Testis (tissue), 5 donors: ENCODE data around the gene KLK7. TPM values are rescaled to one million over a fixed set of nuclear protein-coding genes. Genes with fewer than 3 reads are reported as not detected.

Experiments used
- DNase-seq: peaks from one replicate; pipeline ENCODE4 v3.0.0-alpha.2; 2019
- H3K27ac ChIP-seq, 2 donors: fragments of 200-600 bp; sonication (generic); one replicate each; pipeline ENCODE4 v1.5.1; 2019
- H3K27me3 ChIP-seq: fragments of 200-600 bp; sonication (generic); one replicate; pipeline ENCODE4 v1.5.1; 2019
- H3K36me3 ChIP-seq: fragments of 200-600 bp; sonication (generic); one replicate; pipeline ENCODE4 v1.5.1; 2017; ENCODE audit warnings: low read depth; ENCODE audit errors: missing control alignments
- H3K4me1 ChIP-seq: fragments of 200-600 bp; sonication (generic); one replicate; pipeline ENCODE4 v1.5.1; 2019
- H3K4me3 ChIP-seq, 2 donors: fragments of 200-600 bp; sonication (generic); one replicate each; pipeline ENCODE4 v1.5.1; 2017 to 2019
- H3K9me3 ChIP-seq: fragments of 200-600 bp; sonication (generic); one replicate; pipeline ENCODE4 v1.5.1; 2017
- POLR2A ChIP-seq: fragments of 450-650 bp; IDR thresholded peaks from one replicate; pipeline ENCODE4 v1.6.1; 2017; ENCODE audit warnings: antibody characterized with exemption, mild to moderate bottlenecking, moderate library complexity
- WGBS, 2 donors: methylation state at CpG; one replicate each; pipeline ENCODE4 v1.1.5; 2018; 5-methylcytosine and 5-hydroxymethylcytosine counted together
- intact Hi-C: fragments of 100-400 bp; cut with DNase I; formaldehyde crosslinking; loops from one replicate; pipeline ENCODE4 v1.15.1; 2023; ENCODE audit warnings: low total_unique reads
- long read RNA-seq, 2 donors: transcript quantifications; one replicate each; lab custom pipeline, GENCODE V29; 2026
- polyA plus RNA-seq: library from polyadenylated mRNA; stranded (reverse); fragments of 350-450 nt; fragmentation: Illumina TruSeq; extraction: RNeasy Lipid Tissue Mini Kit (QIAGEN cat#74804); gene quantifications from one replicate; pipeline ENCODE4 v1.2.3, GENCODE V29; 2014; ENCODE audit warnings: low read depth, low replicate concordance; ENCODE audit not compliant: insufficient read depth
- total RNA-seq, 2 donors: library from RNA; depleted of rRNA; stranded (reverse); fragments of >200 nt; gene quantifications; one replicate each; pipeline ENCODE4 v1.2.3, GENCODE V29; 2016
- TF ChIP-seq, protein P1 (sequence below), 3 experiments: fragments of 450-650 bp in 2 of 3; fragments of 200-600 bp in 1 of 3; sonication (generic) in 1 of 3; IDR thresholded peaks; one replicate each; pipeline ENCODE4 v1.5.1; 2016 to 2019; ENCODE audit warnings: antibody characterized with exemption in 3 of 3, mild to moderate bottlenecking in 2 of 3, moderate library complexity in 1 of 3

The KLK7 gene
- under 1 TPM; 0.71 to 0.93 TPM for total RNA-seq
- 0.45 TPM for polyA plus RNA-seq
- long read RNA-seq, donor 1, result 0 reads
- long read RNA-seq, donor 2, partial matches to known transcripts, result 0 of 1 reads
- long read RNA-seq, donor 2, other reads (novel, unspliced or antisense), result 0 of 1 reads

DNA sequence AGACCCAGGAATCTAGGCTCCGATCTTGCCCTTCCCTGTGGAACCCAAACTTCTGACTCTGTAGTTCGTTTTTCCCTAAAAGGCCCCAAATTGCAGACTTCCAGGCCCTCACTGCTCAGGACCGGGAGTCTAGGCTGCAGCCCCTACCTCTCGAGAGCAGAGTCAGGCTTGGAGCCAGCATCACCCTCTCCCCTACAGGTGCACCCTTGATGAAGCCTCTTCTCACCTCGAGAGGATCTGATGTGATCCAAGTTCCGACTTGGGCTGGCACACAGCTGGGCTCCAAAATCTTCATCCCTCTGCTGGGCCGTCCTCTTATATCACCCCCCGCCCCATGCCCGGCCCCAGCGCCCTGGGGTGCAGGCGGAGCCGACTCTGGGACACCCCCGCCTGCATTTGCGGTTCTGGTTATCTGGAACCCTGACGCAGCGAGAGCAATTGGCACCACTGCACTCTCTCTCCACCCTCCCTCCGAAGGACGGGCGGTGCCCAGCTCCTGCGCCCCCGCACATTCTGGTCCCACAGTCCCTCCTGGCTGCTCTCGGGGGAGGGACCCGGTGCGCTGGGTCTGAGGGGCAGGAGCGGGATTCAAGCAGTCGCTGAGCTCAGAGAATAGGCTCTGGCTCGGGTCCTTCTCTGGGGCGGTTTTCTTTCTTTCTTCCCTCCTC lies at the start of gene KLK7:
Gene KLK7, minus strand, starts transcription at position 293 of the 668 bp plus-strand sequence. CDS start 1,518 bp downstream, outside the sequence.
- Histone ChIP-seq H3K27ac (no peak within 1 kb of the TSS), H3K4me1 (peaks cover 3% of the 10 kb centered on the region), H3K4me3 (peak within 1 kb of the TSS in 1 of 2 donors; percentile 7), H3K36me3 (no peaks in the 10 kb centered on the region), H3K9me3 (no peaks in the 10 kb centered on the region), H3K27me3 (no peaks in the 10 kb centered on the region)
- TF ChIP-seq, protein P1, sequence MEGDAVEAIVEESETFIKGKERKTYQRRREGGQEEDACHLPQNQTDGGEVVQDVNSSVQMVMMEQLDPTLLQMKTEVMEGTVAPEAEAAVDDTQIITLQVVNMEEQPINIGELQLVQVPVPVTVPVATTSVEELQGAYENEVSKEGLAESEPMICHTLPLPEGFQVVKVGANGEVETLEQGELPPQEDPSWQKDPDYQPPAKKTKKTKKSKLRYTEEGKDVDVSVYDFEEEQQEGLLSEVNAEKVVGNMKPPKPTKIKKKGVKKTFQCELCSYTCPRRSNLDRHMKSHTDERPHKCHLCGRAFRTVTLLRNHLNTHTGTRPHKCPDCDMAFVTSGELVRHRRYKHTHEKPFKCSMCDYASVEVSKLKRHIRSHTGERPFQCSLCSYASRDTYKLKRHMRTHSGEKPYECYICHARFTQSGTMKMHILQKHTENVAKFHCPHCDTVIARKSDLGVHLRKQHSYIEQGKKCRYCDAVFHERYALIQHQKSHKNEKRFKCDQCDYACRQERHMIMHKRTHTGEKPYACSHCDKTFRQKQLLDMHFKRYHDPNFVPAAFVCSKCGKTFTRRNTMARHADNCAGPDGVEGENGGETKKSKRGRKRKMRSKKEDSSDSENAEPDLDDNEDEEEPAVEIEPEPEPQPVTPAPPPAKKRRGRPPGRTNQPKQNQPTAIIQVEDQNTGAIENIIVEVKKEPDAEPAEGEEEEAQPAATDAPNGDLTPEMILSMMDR (IDR thresholded peaks at IDR 0.05), result no peak
- TF ChIP-seq POLR2A, result no peak
- intact Hi-C loops, result no loop called here
- WGBS, 2 donors, result 8 to 10% methylated on average over 11 to 28 of the region's 28 CpGs
- DNase-seq, result no peak

DNA sequence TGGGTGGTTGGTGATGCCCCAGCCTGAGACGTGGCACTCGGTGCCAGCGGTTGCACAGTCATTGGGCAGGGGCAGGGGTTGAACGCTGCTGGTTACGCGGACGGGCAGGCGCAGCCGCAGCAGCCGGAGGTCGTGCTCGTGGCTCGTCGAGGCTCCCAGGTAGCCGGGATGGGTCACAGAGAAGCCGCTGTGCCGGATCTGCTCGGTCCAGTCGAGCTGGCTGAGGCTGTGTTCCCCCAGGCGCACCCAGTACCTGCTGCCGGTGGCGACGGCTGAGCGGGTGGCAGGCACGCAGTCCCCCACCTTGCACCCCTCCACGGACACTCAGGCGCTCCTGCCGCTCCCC lies 48.1 kb upstream of the KLK7 start:
- intact Hi-C loops, result no loop called here
- 88% methylated on average over 17 to 25 of the region's 28 CpGs for WGBS, 2 donors

DNA sequence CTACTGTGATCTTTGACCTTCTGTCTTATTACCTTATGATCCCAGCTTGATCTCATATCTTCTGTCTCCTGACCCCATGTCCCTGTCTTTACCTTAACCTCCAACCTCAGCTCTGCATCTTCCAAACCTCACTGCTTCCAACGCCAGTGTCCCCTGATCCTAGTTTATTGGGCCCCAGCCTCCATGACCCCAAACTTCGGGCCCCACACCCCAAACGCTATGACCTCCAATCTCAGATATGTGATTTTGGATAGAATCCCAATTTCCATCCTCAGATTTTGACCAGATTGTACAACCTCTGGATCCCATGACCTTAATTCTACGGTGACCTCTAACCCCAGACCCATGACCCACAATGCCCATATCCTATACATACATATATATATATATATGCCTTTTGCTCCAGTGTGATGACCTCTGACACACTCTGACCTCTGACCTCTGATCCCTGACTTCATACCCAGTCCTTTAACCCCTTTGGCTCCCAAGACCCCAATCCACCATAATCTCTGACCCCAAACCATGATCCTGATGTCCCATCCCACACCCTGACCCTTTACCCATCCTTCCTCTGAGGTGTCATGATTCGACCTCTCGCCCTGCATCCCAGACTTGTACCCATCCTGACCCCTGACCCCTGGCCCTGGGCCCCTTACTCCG lies 47.6 kb upstream of the KLK7 start:
- no peak for DNase-seq
- TF ChIP-seq, protein P1 (IDR thresholded peaks at IDR 0.05), result no peak
- no peak overlapping the region for H3K27ac ChIP-seq
- no peaks in the 10 kb centered on the region for H3K27me3 ChIP-seq
- intact Hi-C loops, result no loop called here
- 83 to 93% methylated on average over 7 of the region's 7 CpGs for WGBS, 2 donors
- H3K4me1 ChIP-seq, result peaks cover 15% of the 10 kb centered on the region
- H3K4me3 ChIP-seq, result no peak overlapping the region
- no peaks in the 10 kb centered on the region for H3K9me3 ChIP-seq
- H3K36me3 ChIP-seq, result no peaks in the 10 kb centered on the region

More for the DNA sequence above, 48.1 kb upstream of the KLK7 start:
- no peak for TF ChIP-seq POLR2A
- TF ChIP-seq, protein P1 (IDR thresholded peaks at IDR 0.05), result no peak
- no peak for DNase-seq
- Histone ChIP-seq H3K4me1 (peaks cover 10% of the 10 kb centered on the region), H3K27ac (no peak overlapping the region), H3K36me3 (no peaks in the 10 kb centered on the region), H3K9me3 (no peaks in the 10 kb centered on the region), H3K4me3 (no peak overlapping the region), H3K27me3 (no peaks in the 10 kb centered on the region)

DNA sequence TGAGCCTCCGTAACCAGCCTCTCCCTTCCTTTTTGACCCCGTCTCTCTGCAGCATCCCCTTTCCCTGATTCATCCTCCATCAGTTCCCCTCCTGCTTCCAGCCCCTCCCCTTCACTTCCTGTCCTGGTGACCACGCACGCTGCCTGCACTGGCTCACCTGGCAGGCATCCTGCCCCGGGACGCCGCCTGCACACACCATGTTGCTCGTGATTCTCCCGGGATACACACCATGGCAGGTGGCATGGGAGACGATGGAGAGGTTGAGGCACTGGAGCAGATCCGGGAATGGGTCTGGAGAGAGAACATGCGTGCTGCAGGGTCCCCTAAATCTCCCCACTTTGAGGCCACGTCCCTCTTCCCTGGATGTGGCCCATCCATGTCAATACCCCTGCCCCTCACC lies 46.9 kb upstream of the KLK7 start:
- TF ChIP-seq, protein P1 (IDR thresholded peaks at IDR 0.05), result no peak
- no peak for TF ChIP-seq POLR2A
- H3K4me3 ChIP-seq, result no peak overlapping the region
- WGBS, 2 donors, result 63 to 70% methylated on average over 13 of the region's 13 CpGs
- no peak for DNase-seq
- H3K36me3 ChIP-seq, result no peaks in the 10 kb centered on the region
- H3K27me3 ChIP-seq, result no peaks in the 10 kb centered on the region
- peaks cover 22% of the 10 kb centered on the region for H3K4me1 ChIP-seq
- no peaks in the 10 kb centered on the region for H3K9me3 ChIP-seq
- intact Hi-C loops, result no loop called here
- no peak overlapping the region for H3K27ac ChIP-seq
